ENCODE data around the gene MLPH.

The MLPH gene

DNA sequence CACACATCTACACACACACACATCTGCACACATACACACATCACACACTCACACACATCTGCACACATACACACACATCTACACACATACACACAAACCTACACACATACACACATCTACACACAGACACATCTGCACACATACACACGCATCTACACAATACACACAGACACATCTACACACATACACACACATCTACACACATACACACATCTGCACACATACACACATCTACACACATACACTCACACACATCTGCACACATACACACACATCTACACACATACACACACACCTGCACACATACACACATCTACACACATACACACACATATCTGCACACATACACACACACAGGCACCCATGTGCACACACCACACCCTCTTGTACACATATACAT, 78.9 kb downstream of the MLPH start:
- DNase-seq (ENCODE audit: low read depth, low spot score), result no peak

- DNase-seq (ENCODE audit: low read depth, low spot score), result no peak
Observed at GRCh38 chr2:237566401-237567235, 79.6 kb downstream of the MLPH start, which contains the start of gene PRLH. PRLH (plus strand) TSS chr2:237566574; CDS start chr2:237566574, 0 bp downstream.

- no peak for DNase-seq (ENCODE audit: low read depth, low spot score)
Observed at GRCh38 chr2:237567276-237568029, 80.4 kb downstream of the MLPH start.

- DNase-seq (ENCODE audit: low read depth, low spot score), result no peak
Observed at GRCh38 chr2:237568121-237568660, 81.1 kb downstream of the MLPH start.

DNA sequence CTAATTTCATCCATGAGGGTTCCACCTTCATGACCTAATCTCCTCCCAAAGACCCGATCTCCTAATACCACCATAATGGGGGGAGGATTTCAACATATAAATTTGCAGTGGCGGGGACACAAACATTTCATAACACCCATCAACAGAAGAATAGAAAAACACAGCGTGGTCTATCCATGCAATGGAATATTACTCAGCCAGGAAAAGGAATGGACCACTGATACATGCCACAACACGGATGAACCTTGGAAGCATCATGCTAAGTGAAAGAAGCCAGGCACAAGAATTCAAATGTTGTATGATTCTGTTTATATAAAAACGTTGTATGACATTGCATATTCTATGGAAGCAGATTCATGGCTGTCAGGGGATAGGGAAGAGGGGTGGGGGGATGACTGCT, 82.0 kb downstream of the MLPH start:
- no peak for DNase-seq (ENCODE audit: low read depth, low spot score)

DNA sequence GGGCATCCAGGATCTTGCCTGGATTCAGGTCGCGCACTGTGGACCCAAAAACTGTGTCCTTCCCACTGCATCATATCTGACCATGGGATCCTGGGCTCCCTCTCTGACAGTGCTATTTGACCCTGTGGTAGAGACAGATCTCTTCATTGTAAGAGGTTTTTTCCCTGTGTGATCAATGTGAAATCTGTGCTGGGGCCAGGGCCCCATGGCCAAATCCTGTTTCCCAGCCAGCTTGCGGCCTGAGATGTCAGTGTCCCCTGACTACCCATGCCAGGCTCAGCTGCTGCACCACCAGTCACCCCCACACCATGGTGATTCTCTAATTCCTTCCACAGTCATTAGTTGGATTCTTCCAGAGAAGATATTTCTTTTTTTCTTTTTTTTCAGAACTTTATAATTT, 82.8 kb downstream of the MLPH start:
- no peak for DNase-seq (ENCODE audit: low read depth, low spot score)

DNA sequence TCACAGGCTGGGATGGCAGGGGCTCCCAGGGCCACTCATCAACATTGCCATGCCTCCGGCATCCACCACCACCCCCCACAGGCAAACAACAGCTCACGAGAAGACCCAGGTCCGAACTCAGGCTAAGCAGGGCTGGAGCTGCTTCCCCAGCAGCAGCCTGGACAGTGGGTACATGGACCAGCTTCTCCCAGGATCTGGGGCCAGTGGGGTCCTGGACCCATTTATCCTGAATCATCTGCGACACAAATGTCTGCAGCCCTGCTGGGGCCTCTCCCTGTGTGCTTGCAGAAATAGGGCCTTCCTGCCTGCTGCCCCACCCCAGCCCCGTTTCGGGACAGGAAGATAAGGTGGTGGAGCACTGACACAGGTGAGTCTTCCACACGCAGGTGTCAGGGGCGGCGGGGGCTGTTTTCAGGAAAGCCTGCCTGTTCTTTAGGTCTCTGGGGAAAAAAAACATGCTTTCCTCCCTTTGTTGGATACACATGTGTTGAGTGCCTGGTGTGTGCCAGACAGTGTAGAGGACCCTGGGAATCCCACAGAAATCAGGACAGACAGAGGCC, 83.8 kb downstream of the MLPH start:
- DNase-seq (ENCODE audit: low read depth, low spot score), result no peak

DNA sequence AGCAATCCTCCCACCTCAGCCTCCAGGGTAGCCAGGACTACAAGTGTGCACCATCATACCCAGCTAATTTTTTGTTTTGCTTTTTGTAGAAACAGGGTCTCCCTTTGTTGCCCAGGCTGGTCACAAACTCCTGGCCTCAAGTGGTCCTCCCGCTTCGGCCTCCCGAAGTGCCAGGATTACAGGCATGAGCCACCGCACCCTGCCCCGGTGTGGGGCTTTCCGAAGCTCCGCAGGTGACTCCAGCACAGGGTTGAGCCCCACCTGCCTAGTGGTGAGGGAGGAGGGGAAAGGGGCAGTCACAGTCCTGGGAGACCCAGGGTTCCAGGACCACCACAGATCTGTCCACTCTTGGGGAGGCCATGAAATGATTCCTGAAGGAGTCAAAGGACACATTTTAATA, 84.5 kb downstream of the MLPH start:
- DNase-seq (ENCODE audit: low read depth, low spot score), result no peak

DNA sequence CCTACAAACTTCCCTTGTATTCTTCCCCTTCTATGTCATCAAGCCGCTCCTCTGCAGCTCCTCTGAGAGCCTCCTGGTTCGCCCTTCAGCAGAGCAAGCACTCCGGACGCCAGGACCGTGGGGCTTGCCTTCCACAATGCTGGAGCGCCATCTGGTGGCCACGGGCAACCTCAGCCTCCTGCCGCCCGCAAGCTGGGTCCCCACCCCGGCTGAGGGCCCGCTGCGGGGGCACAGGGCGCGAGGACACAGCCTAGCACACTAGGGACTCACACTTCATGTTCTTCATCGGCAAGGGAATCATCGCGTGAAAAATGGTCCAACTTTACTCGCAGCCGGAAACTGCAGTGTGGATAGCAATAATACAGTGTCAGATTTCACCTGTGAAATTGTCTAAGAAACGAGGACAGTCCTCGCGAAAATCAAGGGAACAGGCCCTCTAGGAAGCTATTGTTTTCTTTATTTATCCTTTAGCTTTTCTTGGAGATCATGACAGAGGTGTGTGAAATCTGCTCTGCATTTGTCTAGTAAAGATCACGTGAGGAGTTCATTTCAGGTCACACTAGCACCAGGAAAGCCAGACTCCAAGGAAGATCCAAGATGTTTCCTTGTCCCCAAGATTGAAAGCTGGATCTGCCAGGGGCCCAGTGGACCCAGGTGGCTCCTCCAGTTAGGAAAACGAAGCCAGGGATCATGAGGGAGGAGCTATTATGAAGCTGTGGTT, 85.1 kb downstream of the MLPH start:
- peak; percentile 91 for DNase-seq (ENCODE audit: low read depth, low spot score)

- DNase-seq (ENCODE audit: low read depth, low spot score), result no peak
Observed at GRCh38 chr2:237572742-237573101, 85.7 kb downstream of the MLPH start.

GRCh38 chr2:237573721-237574415, 86.8 kb downstream of the MLPH start:
- no peak for DNase-seq (ENCODE audit: low read depth, low spot score)

GRCh38 chr2:237574467-237574866, 87.4 kb downstream of the MLPH start:
- no peak for DNase-seq (ENCODE audit: low read depth, low spot score)

DNA sequence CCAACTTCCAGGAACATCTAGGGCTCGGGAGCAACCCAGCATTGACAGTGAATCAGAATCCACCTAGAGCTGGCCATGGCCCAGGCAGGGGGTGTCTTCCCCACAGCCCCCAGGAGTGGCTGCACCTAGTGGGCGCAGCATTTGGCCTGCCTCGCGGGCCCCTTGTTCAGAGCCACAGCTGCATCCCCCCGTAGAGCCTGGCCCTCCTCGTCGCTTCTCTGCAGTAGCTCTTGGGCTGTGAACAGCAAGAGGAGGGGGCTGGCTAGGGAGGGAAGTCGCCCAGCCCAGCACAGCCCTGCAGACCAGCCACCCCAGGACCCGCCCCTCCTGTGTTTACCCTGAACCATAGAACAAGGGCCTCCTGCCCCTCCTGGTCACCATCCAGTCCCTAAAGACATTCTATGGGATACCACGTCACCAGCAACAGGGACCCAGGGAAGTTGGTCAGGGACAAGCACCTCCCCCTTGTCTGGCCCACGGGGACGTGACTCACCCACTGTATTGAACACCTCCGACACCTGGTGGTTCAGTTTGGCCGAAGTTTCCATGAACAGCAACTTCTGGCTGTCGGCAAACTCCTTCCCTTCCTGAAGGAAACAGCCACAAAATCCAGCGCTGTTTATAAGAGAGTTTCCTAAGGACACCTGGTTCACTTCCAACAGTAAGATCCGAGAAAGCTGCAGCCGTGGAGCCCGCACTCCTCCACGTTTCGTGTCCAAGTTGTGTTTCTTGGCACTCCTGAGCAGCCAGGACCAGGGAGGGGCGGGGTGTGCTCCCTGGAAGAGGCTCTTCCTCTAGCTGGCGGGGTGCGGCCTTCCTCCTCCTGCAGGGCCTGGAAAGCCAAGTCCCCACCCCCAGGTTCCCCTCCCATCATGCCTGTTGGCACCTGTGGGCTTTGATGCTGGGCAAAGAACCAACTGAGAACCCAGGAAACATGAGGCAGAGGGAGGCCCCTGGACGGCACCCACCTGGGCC, 88.1 kb downstream of the MLPH start:
- DNase-seq (ENCODE audit: low read depth, low spot score), result peak; percentile 64

- no peak for DNase-seq (ENCODE audit: low read depth, low spot score)
Observed at GRCh38 chr2:237575869-237576862, 89.1 kb downstream of the MLPH start.

- DNase-seq (ENCODE audit: low read depth, low spot score), result no peak
Observed at GRCh38 chr2:237576974-237577373, 89.9 kb downstream of the MLPH start.

DNA sequence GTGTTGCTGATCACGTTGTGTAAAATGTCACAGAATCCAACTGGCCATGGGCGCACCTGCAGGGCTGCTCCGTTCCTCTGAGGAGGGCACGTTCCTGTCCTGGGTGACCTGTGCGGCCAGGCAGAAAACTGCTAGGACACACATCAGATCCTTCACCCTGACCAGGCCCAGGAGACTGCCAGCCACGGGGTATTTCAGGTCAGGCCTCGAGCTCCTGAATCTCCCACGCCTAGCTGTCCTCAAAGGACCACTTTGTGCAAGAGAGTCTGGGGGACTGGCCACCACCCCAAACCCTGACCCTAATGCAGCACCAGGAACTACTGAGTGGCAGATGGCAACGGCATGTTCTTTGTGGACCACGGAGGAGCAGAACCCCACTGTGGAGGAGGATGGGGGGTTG, 90.4 kb downstream of the MLPH start:
- DNase-seq (ENCODE audit: low read depth, low spot score), result no peak

DNA sequence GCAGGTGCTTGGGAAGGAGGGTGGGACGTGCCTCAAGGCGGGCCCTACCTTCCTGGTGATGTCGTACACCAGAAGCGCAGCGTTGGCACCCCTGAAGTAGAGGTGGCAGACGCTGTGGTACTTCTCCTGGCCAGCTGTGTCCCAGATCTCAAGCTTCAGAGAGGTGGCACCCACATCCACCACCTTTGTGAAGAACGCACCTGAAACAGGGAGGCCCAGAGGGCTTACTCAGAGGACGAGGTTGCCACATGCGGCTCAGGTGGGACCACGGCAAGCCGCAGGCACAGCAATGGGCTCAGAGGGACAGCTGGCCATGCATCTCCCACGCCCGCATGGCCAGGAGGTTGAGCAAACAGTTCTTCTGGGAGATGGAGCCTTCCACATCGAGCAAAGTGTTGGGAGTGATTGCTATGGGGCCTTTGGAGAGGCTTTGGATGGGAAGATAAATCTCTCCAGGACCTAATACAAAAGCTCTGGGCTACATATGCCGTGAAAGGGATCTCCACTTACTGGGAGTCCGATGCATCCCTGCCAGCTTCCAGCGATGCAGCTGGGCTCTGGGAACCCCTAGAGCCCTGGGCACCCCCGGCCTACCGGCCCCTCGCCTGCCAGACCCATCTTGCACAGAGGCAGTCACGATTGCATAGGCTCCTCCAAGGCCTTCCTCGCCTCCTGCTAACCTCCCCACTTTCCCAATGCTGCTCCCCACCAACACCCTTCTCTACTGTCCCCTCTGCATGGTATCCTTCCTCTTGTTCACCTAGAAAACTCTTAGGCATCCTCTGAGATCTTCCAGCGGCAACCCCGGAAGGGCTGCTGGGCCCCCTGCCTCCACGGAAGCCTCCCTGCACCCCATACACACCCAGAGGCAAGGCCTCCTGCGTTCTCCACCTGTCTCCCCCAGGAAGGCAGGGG, 91.2 kb downstream of the MLPH start:
- no peak for DNase-seq (ENCODE audit: low read depth, low spot score)

- DNase-seq (ENCODE audit: low read depth, low spot score), result no peak
Observed at GRCh38 chr2:237581326-237581725, 94.3 kb downstream of the MLPH start.

All from ELF-1 (cell line).